Measurements from ENCODE around the gene CLTCL1.

- TF ChIP-seq CTCF (IDR thresholded peaks at IDR 0.05), result no peak
- no peak for TF ChIP-seq POLR2A (IDR thresholded peaks at IDR 0.05)
Observed at GRCh38 chr22:19132693-19133400, 158.7 kb downstream of the CLTCL1 start.

Measured in testis (tissue), 2 donors.